Neural cell (in vitro differentiated cells): ENCODE measurements around the gene SH3BP4.

Experiments used
- MXI1 ChIP-seq: fragments of 450-650 bp; conservative IDR thresholded peaks from 2 replicates; pipeline ENCODE4 v1.6.1; 2014; ENCODE audit warnings: antibody characterized with exemption, mild to moderate bottlenecking; ENCODE audit not compliant: poor library complexity, severe bottlenecking
- TF ChIP-seq, protein P1 (sequence below): fragments of 450-650 bp; IDR thresholded peaks from 2 replicates; pipeline ENCODE4 v1.5.1; 2014; ENCODE audit warnings: antibody characterized with exemption, mild to moderate bottlenecking, moderate library complexity; ENCODE audit not compliant: poor library complexity, severe bottlenecking

GRCh38 chr2:235054919-235055318 is 103.1 kb downstream of the SH3BP4 start:
- no peak for TF ChIP-seq MXI1
- TF ChIP-seq, protein P1, sequence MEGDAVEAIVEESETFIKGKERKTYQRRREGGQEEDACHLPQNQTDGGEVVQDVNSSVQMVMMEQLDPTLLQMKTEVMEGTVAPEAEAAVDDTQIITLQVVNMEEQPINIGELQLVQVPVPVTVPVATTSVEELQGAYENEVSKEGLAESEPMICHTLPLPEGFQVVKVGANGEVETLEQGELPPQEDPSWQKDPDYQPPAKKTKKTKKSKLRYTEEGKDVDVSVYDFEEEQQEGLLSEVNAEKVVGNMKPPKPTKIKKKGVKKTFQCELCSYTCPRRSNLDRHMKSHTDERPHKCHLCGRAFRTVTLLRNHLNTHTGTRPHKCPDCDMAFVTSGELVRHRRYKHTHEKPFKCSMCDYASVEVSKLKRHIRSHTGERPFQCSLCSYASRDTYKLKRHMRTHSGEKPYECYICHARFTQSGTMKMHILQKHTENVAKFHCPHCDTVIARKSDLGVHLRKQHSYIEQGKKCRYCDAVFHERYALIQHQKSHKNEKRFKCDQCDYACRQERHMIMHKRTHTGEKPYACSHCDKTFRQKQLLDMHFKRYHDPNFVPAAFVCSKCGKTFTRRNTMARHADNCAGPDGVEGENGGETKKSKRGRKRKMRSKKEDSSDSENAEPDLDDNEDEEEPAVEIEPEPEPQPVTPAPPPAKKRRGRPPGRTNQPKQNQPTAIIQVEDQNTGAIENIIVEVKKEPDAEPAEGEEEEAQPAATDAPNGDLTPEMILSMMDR: no peak
